Activated CD8-positive, alpha-beta memory T cell treated with anti-CD3 and anti-CD28 coated beads for 4 hours (primary cell): ENCODE results near the gene CRB1.
"Not testable (repeated sequence)": the region's sequence is repeated elsewhere in the genome, so short reads cannot be mapped to it uniquely, and the experiment has no call there.

Source experiments
- DNase-seq, 2 donors: peaks; one replicate each; pipeline ENCODE4 v3.0.0-alpha.2; 2020; ENCODE audit warnings: low read depth in 2 of 2

The CRB1 gene

DNA sequence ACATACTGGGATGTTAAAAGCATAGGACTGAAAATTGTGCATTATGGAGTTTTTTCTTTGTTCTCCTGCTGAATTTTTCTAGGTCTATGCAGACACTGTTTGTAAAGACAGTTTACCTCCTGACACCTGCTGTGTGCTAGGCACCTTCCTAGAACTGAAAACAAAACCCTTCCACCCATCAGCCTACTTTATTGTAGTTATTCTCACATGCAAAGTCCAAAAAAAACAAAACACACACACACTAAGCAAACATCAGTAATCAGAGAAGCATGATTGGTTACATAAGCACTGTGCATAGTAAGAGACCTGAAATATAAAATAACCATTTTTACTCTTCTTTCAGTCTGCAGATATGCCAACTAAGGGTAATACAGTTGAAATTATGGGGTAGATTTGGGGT lies 195.1 kb downstream of the CRB1 start:
- DNase-seq: no peak

- no peak for DNase-seq
Observed at GRCh38 chr1:197464044-197464443, 196.0 kb downstream of the CRB1 start.

DNA sequence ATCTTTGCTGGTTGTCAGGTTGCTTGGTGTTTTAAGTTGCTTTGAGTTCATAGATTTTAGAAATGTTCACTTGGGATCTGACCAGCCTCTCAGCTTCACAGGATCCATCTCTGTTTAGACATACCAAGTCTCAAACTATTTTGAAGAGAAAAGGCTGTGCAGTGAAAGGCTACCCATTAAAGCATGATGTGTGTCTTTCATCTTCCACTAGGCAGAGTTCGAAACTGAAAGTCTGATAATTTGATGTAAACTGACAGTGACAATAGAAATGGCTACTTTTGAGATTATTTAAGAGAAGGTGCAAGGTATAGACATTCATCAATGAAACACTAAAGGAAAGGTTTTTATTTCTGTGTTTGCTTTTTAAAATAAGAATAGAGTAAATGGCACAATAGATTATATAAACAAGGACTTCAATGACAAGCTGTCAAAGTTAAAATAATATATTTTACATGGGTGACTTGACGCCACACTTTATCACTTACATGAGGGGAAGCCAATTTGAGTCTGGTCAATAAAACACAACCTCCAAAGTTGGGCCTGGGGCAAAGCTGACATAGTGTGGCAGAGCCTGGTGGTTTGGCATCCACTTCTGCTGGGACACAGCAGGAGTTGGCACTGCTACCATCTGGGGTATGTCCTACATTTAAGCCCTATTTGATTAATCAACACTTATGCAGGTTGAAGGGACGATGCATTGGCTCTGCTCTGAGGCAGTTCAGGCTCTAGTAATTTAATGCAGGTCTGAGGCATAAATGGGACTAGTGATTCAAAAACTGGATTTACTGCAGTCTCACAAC lies 197.7 kb downstream of the CRB1 start:
- DNase-seq: no peak

GRCh38 chr1:197466813-197467212 lies 198.8 kb downstream of the CRB1 start:
- DNase-seq: no peak

DNA sequence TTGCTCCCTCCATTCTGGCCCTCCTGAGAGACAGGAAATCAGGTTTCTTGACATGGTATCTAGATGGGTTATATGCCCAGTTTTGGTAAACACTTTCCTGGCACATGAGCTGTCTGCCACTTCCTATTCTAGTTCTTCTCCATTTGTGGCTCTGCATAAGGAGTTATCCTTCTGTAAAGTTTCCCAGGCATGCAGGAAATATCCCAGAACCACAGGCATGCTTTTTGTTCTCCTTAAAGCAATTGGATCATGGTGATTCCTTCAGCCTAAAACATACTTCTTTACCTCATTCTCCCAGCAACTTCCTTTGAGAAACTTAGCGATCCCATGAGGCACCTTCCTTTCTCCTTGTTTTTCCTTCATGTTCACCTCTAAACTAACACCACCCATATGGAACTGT lies 199.8 kb downstream of the CRB1 start:
- no peak for DNase-seq

DNA sequence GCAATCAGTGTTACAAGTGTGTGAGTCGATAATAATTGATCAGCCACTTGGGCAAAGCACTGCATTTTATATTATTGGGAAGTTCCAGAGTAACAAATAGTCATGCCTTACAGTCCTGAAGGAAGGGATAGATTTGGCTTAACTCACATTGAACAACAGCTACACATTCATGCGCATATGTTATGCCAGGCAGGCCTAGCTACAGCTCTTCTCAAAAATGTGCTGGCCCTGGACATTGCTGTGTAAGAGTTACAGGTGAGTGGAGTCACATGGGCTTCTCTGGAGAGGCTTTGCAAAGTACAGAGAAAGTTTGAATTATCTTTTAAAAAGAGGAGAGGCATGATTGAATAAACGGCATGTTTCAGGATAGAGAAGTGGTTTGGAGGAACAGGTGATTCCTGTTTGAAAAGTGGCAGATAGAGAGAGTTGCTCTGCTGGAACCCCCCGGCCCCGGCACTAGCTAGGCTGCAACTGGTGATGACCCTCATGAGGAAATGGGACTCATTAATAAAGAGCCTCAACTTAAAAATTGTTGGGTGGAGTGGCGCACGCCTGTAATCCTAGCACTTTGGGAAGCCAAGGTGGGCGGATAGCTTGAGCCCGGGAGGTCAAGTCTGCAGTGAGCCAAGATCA lies 200.6 kb downstream of the CRB1 start:
- no peak for DNase-seq

DNA sequence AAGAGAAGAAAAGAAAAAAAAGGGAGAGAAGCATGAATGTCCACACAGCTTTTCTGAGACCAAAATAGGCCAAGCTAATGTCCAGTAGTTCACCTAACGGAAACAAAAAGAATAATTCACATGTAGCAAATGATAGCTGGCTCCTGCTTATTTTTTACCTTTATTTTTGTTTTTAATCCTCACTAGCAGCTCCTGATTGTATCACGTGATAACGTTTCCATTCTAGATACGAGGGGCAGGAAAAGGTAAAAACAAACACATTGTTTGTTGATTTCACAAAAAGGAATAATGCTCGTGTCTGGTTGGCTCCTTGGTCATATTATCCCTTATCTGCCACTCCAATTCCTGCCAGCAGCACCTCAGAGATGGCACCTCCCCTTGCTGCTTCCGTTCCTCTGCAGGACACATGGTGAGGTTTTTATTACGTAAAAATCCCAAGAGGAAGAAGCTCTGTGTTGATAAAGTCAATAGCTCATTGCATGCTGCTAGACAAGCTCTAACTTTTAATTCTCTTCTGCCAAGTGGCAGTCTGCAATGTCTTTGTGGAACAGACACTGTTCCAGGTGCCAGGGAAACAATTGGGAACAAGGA lies 201.7 kb downstream of the CRB1 start:
- DNase-seq: no peak

- no peak for DNase-seq
Observed at GRCh38 chr1:197470330-197470729, 202.3 kb downstream of the CRB1 start.

DNA sequence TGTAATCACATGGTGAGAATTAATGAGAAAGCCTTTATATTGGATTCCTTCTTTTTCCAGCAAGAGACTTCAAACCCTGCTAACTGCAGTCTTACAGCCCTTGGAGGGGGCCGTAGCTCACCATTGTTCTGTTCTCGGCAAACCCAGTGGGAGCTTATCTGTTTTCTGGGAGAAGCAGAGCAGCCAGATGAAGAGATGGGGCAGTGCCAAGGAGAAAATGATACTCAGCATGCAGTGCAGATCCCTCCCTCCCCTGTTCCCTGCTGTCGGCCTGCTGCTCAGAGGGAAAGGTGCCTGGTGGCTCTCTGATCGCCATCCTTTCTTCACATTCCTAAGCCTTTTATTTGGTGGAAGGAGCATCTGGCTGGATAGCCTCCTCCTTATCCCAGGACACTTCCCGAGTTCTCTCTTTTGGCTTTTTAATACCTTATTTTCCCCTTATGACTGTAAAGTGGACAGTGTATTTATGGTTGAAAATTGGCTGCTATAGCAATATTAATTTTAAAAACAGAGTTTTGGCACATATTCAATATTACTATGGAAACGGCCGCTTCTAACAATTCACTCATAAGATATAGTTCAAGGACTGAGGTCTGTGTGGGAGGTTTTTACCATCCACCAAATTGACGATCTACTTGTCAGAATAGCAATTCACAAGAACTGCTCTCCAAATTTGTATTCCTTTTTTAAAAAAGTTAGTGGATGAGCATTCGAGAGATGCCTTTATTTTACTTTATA lies 203.4 kb downstream of the CRB1 start:
- no peak for DNase-seq

DNA sequence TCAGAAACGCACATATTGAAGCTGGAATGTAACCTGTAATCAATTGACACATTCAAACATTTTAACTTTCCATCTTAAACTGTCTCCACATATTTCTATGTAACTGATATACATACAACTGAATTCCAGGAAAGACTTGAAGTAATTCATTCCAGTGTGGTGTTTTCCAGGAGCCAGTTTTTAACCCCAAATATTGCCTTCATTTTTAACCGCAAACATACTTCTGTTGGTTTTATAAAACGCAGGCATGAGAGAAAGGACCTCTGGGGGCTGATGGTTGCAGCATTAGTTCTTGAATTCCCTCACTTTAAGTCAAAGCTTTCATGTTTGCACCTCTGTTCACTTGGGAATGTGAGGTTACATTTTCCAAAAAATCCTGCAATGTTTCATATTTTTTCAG lies 204.1 kb downstream of the CRB1 start:
- no peak for DNase-seq

DNA sequence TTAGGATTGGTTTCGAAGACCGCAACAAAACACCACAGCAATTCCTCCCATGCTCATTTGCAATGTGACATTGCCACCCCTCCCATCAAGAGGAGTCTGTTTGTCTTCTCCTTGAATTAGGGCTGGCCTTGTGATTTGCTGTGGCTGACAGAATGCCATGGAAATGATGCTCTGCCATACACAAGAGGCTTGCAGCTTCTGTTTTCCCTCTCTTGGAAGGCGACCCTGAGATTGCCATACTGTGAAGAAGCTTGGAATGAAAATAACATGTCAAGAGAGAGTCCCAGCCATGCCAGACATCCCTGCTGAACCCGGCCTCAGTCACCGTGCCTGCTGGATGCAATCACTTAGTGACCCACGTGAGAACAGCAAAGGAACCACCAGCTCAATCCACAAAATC lies 212.4 kb downstream of the CRB1 start:
- DNase-seq: no peak

DNA sequence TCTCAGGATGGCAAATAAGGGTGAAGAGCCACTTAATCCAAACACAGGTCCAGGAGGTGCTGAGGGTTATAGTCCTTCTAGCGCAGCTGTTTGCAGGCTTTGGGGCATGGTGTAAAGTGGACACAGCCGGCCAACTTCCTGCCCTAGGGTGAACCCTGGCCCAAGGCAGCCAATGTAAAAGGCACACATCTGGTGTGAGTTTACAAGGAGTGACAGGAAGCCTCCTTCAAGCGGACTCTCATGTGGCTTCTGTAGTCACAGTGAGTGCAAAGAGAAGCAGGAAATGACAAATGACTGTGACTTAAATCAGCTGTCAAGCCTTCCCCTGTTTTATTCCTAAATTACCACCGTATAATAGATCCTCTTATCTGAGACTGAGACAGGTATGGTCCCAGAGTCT lies 213.0 kb downstream of the CRB1 start:
- DNase-seq: peak in 1 of 2 donors; percentile 3

- DNase-seq: no peak
Observed at GRCh38 chr1:197485790-197486189, 217.7 kb downstream of the CRB1 start.

DNA sequence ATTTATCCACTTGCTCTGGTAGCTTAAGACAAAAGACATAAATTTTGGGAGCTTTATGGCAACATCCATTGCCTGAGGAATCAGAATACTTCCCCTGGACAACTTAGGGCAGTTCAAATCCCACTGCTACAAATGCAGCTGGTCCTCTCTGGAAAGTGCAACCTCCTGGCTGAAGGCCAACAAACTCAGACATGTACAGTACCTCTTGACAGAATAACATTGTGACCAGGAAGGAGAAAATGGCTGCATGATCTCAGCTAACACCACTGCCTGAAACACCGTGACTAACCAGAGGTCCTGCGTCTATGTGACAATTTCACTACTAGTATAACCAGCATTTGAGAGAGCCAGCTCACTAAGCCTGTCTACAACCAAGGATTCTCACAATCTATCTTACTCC lies 218.9 kb downstream of the CRB1 start:
- no peak for DNase-seq

DNA sequence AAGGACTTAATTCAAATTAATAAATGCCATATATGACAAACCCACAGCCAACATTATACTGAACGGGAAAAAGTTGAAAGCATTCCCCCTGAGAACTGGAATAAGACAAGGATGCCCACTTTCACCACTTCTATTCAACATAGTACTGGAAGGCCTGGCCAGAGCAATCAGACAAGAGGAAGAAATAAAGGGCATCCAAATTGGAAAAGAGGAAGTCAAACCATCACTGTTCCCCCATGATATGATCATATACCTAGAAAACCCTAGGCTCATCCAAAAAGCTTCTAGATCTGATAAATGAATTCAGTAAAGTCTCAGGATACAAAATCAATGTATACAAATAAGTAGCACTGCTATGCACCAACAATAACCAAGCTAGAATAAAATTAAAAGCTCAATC lies 223.5 kb downstream of the CRB1 start:
- not testable (repeated sequence) for DNase-seq

GRCh38 chr1:197496722-197497121 lies 228.7 kb downstream of the CRB1 start:
- no peak for DNase-seq

- no peak for DNase-seq
Observed at GRCh38 chr1:197510691-197511378, 242.8 kb downstream of the CRB1 start.

DNA sequence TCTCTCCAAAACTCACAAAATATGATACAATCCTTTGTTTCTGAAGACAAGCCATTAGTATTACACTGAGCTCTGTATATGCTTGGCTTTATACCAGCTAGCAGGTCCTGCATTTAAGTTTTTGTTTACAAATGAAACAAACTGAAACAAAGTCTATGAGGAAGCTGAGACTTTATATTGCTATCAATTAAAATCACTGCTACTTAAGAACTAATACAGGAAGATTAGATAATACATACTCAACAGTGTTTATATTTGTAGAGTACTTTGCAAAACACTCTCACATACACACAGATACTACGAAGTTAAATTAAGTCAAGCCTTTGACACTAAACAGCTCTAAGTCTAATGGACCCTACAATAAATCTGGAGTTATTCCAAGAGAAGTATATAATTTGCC lies 247.4 kb downstream of the CRB1 start:
- no peak for DNase-seq

DNA sequence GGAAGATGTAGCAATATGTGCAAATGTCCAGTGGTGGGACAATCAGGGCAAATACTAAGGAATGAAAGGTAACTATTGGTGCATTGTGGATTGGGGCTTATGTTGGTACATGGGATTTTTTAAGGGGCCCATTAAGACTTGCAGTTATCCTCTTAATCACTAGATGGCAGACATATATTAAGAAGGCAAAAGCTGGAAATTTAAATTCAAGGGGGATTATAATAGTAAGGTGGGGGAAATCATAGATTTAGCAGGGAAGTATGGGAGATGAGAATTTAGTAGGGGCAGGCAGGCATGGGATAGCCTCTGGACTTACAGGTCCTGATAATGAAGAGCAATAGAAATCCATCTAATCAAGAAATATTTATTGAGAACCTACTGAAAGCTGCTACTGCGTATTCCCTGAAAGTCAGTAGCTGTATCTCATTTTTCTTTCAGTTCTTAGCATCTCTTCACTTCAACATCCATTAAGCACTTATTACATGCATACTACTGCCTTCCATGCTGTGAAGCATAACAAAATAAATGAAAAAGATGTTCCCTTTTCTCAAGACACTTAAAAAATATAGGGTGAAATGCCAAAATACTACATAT lies 251.8 kb downstream of the CRB1 start:
- no peak for DNase-seq

DNA sequence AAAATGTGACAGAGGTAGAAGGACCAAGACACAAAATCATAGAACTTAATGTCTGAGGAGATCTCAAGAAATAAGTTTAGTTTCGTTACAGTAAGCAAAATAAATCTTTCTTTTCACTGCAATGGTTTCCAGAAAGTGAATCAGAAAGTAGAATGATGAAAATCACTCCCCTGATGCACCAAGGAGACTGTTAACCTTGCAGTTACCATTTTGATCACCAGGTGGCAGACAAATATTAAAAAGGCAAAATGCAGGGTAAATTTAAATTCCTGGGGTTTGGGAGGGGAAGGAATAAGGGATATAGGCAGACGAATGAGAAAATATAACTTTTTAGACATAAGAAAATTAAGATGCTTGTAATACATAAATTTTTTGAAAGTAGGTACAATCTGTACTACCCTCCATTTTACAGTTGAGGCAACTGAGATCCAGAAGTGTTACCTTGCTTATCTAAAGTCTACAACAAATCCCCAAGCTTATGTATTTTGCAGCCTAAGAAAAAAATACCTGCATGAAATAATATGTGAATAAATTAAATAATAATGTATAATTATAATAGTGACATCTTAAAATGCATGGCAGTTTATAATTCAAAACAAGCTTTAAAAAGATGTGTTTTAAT lies 253.2 kb downstream of the CRB1 start:
- DNase-seq: no peak

DNA sequence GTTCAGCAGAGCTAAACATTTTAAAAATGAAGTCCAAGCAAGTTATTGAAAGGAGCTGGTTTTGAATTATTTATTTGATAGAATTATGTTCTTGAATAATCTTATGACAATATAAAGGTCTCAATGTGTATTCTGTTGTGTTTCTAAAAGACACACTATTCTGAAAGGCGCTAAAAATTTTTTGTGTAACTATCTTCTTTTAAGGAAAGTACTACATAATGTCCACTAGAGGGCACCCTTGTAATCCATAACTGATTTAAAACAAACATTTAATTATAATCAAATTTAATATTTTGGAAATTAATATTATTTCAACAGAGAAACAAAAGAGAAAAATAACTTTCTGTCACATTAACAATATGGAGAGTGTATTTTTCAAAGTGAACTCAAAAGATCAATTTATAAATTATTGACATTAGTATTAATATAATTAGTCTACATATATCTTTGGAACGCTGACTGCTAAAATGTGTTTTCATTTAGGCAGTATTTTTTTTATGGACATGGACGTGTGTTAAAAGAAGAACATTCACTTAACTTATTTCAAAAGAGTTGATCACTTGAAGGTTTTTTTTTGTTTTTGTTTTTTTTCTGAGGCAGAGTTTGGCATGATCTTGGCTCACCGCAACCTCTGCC lies 258.8 kb downstream of the CRB1 start:
- DNase-seq: no peak
